ENCODE measurements around the gene FES. TPM values are rescaled to one million over a fixed set of nuclear protein-coding genes. Genes with fewer than 3 reads are reported as not detected.

FES gene
- total RNA-seq = 10 to 100 TPM; 12.2 to 15.6 TPM

DNA sequence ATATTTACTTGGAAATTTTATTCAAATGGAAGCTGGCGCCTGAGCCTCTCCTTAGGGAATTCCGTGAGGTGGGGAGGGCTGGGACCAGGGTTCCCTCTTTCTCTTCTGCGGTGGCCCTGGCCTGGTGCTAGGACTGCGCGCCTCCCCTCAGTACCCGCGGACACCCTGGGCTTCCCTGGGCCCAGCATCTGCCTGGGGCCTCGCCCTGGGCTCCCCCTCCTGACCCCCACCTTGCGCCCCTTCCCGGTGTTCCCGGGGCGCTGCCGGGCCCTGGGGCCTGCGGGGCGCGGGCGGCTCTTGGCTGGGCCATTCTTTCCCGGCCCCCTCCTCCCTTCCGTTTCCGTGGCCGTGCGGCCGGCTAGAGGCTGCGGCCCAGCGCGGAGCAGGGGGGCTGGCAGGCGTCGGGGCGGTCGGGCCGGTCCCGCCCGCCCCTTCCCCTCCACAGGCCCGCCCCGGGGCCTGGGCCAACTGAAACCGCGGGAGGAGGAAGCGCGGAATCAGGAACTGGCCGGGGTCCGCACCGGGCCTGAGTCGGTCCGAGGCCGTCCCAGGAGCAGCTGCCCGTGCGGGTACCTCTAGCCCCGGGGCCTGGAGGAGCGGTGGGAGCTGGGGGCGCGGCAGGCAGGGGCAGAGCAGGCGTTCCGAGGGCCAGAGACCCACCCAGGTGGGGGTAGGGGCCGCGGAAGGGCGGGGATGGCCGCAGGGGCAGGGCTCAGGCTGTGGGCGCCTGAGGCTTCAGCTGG is at the start of gene FES:
TSS of gene FES (plus strand) at position 529 of the 743 bp plus-strand sequence. CDS start 542 bp downstream, outside the sequence.
- Mint-ChIP-seq H3K4me3 (no peak within 1 kb of the TSS), H3K4me1 (peaks cover 12% of the 10 kb centered on the region), H3K9me3 (ENCODE audit: low read depth) (no peaks in the 10 kb centered on the region), H3K27me3 (peaks cover 3% of the 10 kb centered on the region), H3K27ac (peak within 1 kb of the TSS; percentile 51), H3K36me3 (ENCODE audit: low read depth) (peaks cover 24% of the 10 kb centered on the region)
- DNase-seq (peak; percentile 44), ATAC-seq (peak; percentile 9)
- POLR2A ChIA-PET = no interaction called here
- intact Hi-C loops (cut with DNase I, micrococcal nuclease) = loop anchor here (2.0 to 10.0 kb wide), 2 partner anchors 77 to 189 kb away; no protein-coding TSS in a partner anchor
- CTCF ChIA-PET = interaction anchor here (0.5 to 3.3 kb wide), 8 partner anchors 19 to 236 kb away, joined by 3 to 31 read pairs (median 5); partner anchors contain the start of genes HDDC3, MAN2A2 and UNC45A

DNA sequence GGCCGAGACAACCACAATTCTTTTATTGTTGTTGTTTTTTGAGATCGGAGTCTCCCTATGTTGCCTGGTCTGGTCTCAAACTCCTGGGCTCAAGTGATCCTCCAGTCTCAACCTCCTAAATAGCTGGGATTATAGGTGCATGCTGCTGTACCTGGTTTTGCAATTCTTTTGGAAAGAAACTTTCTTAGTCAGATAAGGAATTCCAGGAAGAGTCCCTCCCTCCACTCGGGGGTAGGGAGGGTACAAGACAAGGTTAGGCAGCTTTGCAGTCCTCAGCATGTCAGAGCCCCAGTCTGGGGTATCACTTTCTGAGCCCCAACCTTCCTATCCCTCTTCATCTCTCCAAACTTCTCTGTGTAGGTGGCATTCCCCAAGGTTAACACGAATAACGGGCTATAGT is 49.7 kb upstream of the FES start:
- ATAC-seq (no peak), DNase-seq (no peak)
- H3K27ac Mint-ChIP-seq = peak overlapping the region; percentile 70
- H3K27me3 Mint-ChIP-seq = no peaks in the 10 kb centered on the region
- CTCF ChIA-PET = interaction anchor here (0.5 to 1.1 kb wide), 2 partner anchors 39 to 305 kb away, joined by 3 read pairs; no protein-coding TSS in a partner anchor
- intact Hi-C loops (cut with DNase I, micrococcal nuclease) = loop anchor here (5.0 to 10.0 kb wide), 2 partner anchors 98 to 1020 kb away; partner anchors contain the start of genes HDDC3 (in 1 of the 2) and SLCO3A1 (in 1 of the 2)
- peaks cover 4% of the 10 kb centered on the region for H3K36me3 Mint-ChIP-seq (ENCODE audit: low read depth)
- POLR2A ChIA-PET = interaction anchor here (0.6 to 0.8 kb wide), 2 partner anchors 18 kb away, joined by 3 read pairs; no protein-coding TSS in a partner anchor
- H3K4me1 Mint-ChIP-seq = peaks cover 80% of the 10 kb centered on the region
- H3K4me3 Mint-ChIP-seq = no peak overlapping the region
- no peaks in the 10 kb centered on the region for H3K9me3 Mint-ChIP-seq (ENCODE audit: low read depth)

DNA sequence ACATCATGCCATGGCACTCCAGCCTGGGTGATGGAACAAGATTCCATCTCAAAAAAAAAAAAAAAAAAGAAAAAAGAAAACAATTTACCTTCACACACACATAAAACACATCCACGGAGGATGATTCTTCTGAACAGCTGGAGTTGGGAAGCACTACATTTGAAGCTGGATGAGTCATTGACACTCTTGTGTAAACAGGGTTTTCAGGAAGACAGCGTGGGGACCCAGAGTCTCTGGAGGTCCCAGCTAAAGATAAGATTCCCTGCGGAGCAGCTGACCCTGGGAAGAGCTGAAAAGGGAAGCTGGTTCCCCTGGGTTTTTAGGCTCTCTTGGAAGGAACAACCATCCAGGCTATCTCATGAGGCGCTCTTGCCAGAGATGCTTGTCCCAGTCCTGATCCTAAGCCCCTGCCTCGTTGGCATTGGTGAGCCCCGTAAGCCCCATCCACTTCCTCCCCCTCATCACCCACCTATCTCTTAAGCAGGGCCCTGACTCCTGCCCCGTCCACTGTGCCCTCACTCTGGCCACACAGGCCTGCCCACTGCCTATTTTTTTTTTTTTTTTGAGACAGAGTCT is 47.9 kb upstream of the FES start:
- H3K27me3 Mint-ChIP-seq = no peaks in the 10 kb centered on the region
- intact Hi-C loops (cut with DNase I, micrococcal nuclease) = loop anchor here (5.0 to 10.0 kb wide), 2 partner anchors 96 to 1018 kb away; partner anchors contain the start of genes HDDC3 (in 1 of the 2) and SLCO3A1 (in 1 of the 2)
- POLR2A ChIA-PET = interaction anchor here (1.7 kb wide), 1 partner anchor 46 kb away, joined by 4 read pairs; no protein-coding TSS in a partner anchor

DNA sequence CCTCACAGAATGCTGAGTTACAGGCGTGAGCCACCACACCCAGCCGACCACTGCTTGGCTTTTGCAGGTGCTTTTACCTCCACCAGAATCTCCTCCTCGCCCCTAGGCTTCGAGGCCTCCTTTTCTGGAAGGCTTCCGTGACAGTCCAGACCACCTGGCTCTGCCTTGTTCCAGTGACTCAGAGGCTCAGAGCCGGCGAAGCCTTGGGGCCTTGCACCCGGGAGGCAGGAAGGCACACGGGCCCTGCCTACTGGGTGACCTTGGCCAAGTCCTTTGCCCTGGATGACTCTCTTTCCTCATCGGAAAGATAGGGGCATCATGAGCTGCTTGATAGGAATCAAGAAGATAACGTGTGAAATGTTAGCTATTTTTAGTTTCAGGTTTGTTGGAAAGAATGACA is 47.2 kb upstream of the FES start:
- H3K36me3 Mint-ChIP-seq (ENCODE audit: low read depth) = peaks cover 12% of the 10 kb centered on the region
- no peaks in the 10 kb centered on the region for H3K27me3 Mint-ChIP-seq
- H3K4me1 Mint-ChIP-seq = peaks cover 76% of the 10 kb centered on the region
- ATAC-seq (peak; percentile 40), DNase-seq (peak; percentile 72)
- no peaks in the 10 kb centered on the region for H3K9me3 Mint-ChIP-seq (ENCODE audit: low read depth)
- peak overlapping the region; percentile 80 for H3K4me3 Mint-ChIP-seq
- intact Hi-C loops (cut with DNase I, micrococcal nuclease) = loop anchor here (1.0 to 10.0 kb wide), 3 partner anchors 95 to 1018 kb away; partner anchors contain the start of genes HDDC3 (in 1 of the 2) and SLCO3A1 (in 1 of the 2)
- ChIA-PET POLR2A (interaction anchor here (0.8 to 3.6 kb wide), 11 partner anchors 11 to 45 kb away, joined by 3 to 40 read pairs (median 6); no protein-coding TSS in a partner anchor), CTCF (interaction anchor here (0.6 to 3.5 kb wide), 8 partner anchors 7 to 306 kb away, joined by 3 to 29 read pairs (median 4); partner anchors contain the start of gene UNC45A)
- H3K27ac Mint-ChIP-seq = peak overlapping the region; percentile 92

More for the DNA sequence above, 47.9 kb upstream of the FES start:
- DNase-seq = no peak
- ATAC-seq = no peak
- CTCF ChIA-PET = interaction anchor here (1.2 to 1.6 kb wide), 2 partner anchors 99 to 305 kb away, joined by 4 read pairs; partner anchors contain the start of gene UNC45A
- H3K36me3 Mint-ChIP-seq (ENCODE audit: low read depth) = peaks cover 6% of the 10 kb centered on the region
- no peaks in the 10 kb centered on the region for H3K9me3 Mint-ChIP-seq (ENCODE audit: low read depth)
- H3K4me3 Mint-ChIP-seq = peak overlapping the region; percentile 80
- peaks cover 74% of the 10 kb centered on the region for H3K4me1 Mint-ChIP-seq
- peak overlapping the region; percentile 92 for H3K27ac Mint-ChIP-seq

DNA sequence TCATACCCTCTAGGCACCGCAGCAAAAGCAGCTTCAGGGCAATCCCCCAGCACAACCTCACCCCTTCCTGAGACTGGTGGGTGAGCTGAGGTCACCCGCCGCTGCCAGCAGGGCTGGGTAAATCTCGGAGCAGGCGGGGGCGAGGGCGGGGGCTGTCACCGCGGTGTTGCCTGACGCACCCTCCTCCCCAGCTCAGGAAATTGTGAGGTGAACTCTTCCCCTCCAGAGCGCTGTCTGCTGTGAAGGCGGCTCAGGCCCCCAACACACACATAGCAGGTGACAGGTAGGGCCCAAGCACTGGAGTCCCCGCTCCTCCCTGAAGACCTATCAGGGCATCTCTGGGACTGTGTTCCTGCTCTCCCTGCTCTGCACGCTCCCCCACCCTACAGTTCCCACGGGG is 46.2 kb upstream of the FES start:
- Mint-ChIP-seq H3K27me3 (no peaks in the 10 kb centered on the region), H3K4me1 (peaks cover 70% of the 10 kb centered on the region), H3K27ac (peak overlapping the region; percentile 92), H3K36me3 (ENCODE audit: low read depth) (peaks cover 12% of the 10 kb centered on the region), H3K4me3 (peak overlapping the region; percentile 80), H3K9me3 (ENCODE audit: low read depth) (no peaks in the 10 kb centered on the region)
- CTCF ChIA-PET = interaction anchor here (0.7 to 3.5 kb wide), 9 partner anchors 9 to 97 kb away, joined by 3 to 29 read pairs (median 4); partner anchors contain the start of genes HDDC3 and UNC45A
- DNase-seq (peak; percentile 96), ATAC-seq (peak; percentile 81)
- intact Hi-C loops (cut with DNase I, micrococcal nuclease) = loop anchor here (1.0 to 10.0 kb wide), 7 partner anchors 8 to 1017 kb away; partner anchors contain the start of genes FURIN (in 1 of the 2), HDDC3 (in 1 of the 2) and SLCO3A1 (in 1 of the 2)
- POLR2A ChIA-PET = interaction anchor here (0.8 to 3.6 kb wide), 14 partner anchors 8 to 121 kb away, joined by 3 to 40 read pairs (median 6); partner anchors contain the start of gene BLM

DNA sequence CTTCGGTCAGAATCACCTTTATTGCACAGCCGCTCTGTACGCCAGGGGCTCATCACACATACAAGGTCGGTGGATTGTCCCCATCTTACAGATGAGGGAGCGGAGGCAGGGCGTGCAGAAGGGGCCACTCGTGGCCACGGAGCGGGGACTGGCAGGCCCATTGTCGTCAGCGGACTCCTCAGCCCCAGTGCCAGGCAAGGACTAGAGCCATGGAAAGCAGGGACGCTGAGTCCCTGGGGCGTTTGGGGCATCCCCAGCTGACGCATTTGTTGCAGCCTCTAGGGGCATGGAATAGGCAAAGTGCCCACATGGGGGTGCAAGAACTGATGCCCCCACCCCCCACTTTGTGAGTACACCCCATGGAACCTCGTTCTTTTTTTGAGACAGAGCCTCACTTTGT is 45.8 kb upstream of the FES start:
- ChIA-PET CTCF (interaction anchor here (0.9 to 3.5 kb wide), 8 partner anchors 13 to 96 kb away, joined by 3 to 29 read pairs (median 4); partner anchors contain the start of genes HDDC3 and UNC45A), POLR2A (interaction anchor here (1.0 to 3.6 kb wide), 11 partner anchors 9 to 121 kb away, joined by 3 to 40 read pairs (median 7); partner anchors contain the start of gene BLM)
- Mint-ChIP-seq H3K27ac (peak overlapping the region; percentile 92), H3K9me3 (ENCODE audit: low read depth) (no peaks in the 10 kb centered on the region), H3K4me1 (peaks cover 67% of the 10 kb centered on the region), H3K4me3 (peak overlapping the region; percentile 80), H3K36me3 (ENCODE audit: low read depth) (peaks cover 12% of the 10 kb centered on the region), H3K27me3 (no peaks in the 10 kb centered on the region)
- DNase-seq = peak; percentile 69
- intact Hi-C loops (cut with DNase I, micrococcal nuclease) = loop anchor here (1.0 to 10.0 kb wide), 7 partner anchors 8 to 1016 kb away; partner anchors contain the start of genes FURIN (in 1 of the 2), HDDC3 (in 1 of the 2) and SLCO3A1 (in 1 of the 2)
- ATAC-seq = peak; percentile 20

DNA sequence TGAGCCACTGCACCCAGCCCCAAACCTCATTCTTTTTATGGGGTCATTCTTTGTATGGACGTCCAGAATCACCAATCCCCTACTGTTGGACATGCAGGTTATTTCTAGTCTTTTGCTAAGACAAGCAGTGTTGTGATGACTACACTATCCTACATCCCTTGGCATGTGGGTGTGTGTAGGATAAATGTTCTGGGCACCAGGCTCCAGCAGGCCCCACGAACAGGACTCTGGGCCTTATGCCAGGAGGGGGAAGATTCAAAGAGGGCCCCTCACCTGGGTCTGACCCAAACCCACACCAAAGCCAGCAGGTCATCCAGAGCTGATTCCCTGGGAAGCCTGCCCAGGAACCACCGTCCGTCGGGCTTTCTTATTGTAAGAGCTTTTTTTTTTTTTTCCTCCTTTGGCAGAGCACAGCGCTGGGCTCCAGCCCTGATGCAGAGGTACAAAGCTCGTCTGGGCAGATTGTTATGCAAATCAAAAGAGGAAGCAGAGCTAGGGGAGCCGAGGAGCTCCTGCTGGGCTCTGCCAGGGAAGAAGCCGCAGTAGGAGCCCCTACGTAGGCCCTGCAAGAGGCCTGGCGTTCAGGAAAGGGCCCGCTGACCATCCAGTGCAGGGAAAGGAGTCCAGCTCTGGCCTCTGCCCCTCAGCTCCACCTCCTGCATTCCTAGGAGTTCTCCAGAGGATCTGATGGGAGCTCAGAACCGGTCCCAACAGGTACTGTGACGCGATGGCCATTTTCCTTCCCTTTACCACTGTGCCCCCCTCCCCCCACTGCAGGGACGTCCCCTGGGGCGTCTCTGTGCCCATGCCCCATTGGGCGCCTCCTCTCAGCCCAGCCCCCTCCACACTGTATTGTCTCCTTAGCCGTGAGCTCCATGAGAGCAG is 44.9 kb upstream of the FES start:
- H3K4me3 Mint-ChIP-seq = peak overlapping the region; percentile 80
- ChIA-PET POLR2A (interaction anchor here (1.1 to 3.6 kb wide), 5 partner anchors 10 to 34 kb away, joined by 5 to 40 read pairs (median 8); no protein-coding TSS in a partner anchor), CTCF (interaction anchor here (0.6 to 3.5 kb wide), 7 partner anchors 12 to 1790 kb away, joined by 3 to 29 read pairs (median 3); partner anchors contain the start of gene HDDC3)
- ATAC-seq (peak; percentile 34), DNase-seq (peak; percentile 75)
- peak overlapping the region; percentile 92 for H3K27ac Mint-ChIP-seq
- H3K36me3 Mint-ChIP-seq (ENCODE audit: low read depth) = peaks cover 15% of the 10 kb centered on the region
- no peaks in the 10 kb centered on the region for H3K27me3 Mint-ChIP-seq
- no peaks in the 10 kb centered on the region for H3K9me3 Mint-ChIP-seq (ENCODE audit: low read depth)
- intact Hi-C loops (cut with DNase I, micrococcal nuclease) = loop anchor here (2.0 to 10.0 kb wide), 3 partner anchors 29 to 1015 kb away; partner anchors contain the start of genes FURIN (in 1 of the 2), HDDC3 (in 1 of the 2) and SLCO3A1 (in 1 of the 2)
- H3K4me1 Mint-ChIP-seq = peaks cover 63% of the 10 kb centered on the region

DNA sequence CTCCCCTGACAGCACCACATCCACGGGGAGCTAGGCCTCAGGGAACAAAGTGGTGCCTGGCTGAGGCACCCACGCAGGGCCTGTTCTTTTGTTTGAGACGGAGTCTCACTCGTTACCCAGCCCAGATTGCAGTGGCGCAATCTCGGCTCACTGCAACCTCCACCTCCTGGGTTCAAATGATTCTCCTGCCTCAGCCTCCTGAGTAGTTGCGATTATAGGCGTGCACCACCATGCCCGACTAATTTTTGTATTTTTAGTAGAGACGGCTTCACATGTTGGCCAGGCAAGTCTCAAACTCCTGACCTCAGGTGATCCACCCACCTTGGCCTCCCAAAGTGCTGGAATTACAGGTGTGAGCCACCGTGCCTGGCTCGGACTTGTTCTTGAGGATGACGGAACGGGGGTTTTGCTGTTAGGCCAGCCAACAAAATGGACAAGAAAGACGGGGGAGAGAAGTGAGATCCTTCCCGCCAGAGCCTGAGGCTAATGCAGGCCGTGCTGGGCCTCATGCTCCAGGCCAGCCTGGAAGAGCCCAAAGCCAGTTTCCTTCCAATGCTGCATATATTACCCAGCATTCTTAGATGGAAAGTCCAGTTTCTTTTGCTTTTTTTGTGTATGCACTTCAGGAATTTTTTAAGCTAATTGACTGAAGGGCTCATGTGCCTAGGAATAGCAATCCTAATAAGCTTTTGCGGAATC is 44.0 kb upstream of the FES start:
- Mint-ChIP-seq H3K36me3 (ENCODE audit: low read depth) (peaks cover 15% of the 10 kb centered on the region), H3K4me3 (peak overlapping the region; percentile 80), H3K4me1 (peaks cover 63% of the 10 kb centered on the region), H3K27me3 (no peaks in the 10 kb centered on the region), H3K9me3 (ENCODE audit: low read depth) (no peaks in the 10 kb centered on the region), H3K27ac (peak overlapping the region; percentile 92)
- DNase-seq (no peak), ATAC-seq (no peak)
- intact Hi-C loops (cut with DNase I, micrococcal nuclease) = no loop called here
- POLR2A ChIA-PET = interaction anchor here (0.6 to 3.6 kb wide), 5 partner anchors 11 to 50 kb away, joined by 3 to 40 read pairs (median 6); no protein-coding TSS in a partner anchor
- CTCF ChIA-PET = interaction anchor here (0.8 to 3.5 kb wide), 6 partner anchors 11 to 91 kb away, joined by 3 to 29 read pairs (median 4); partner anchors contain the start of gene HDDC3

DNA sequence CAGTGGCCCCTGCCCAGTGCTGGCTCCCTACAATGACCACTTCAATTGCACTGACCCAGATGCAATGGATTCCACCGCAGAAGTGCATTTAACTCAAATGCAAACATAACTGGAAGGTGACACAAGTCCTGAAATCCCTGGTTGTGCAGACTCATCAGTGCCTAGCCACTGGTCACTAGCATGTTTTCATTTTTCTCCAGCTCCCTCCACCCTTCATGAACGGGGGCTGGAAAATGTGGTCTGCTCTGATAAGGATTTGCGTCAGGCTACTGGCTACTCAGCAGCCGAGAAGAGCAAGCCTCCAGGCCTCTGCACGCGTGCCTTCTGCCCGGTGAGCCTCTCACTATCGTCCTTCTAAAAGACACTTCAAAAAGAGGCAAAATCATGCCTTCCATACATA is 43.4 kb upstream of the FES start:
- Mint-ChIP-seq H3K4me3 (no peak overlapping the region), H3K4me1 (peaks cover 65% of the 10 kb centered on the region), H3K27ac (peak overlapping the region; percentile 55), H3K9me3 (ENCODE audit: low read depth) (no peaks in the 10 kb centered on the region), H3K27me3 (no peaks in the 10 kb centered on the region), H3K36me3 (ENCODE audit: low read depth) (peaks cover 15% of the 10 kb centered on the region)
- DNase-seq = no peak
- no peak for ATAC-seq
- ChIA-PET POLR2A (interaction anchor here (0.6 to 0.7 kb wide), 2 partner anchors 11 to 51 kb away, joined by 3 to 6 read pairs; no protein-coding TSS in a partner anchor), CTCF (interaction anchor here (0.8 kb wide), 2 partner anchors 13 to 14 kb away, joined by 3 read pairs; no protein-coding TSS in a partner anchor)
- intact Hi-C loops (cut with DNase I, micrococcal nuclease) = no loop called here
